ENCODE measurements around the gene CTNND2.
"Not testable (repeated sequence)": the region's sequence is repeated elsewhere in the genome, so short reads cannot be mapped to it uniquely, and the experiment has no call there.

CTNND2 gene

GRCh38 chr5:11076945-11077613 is 827.2 kb downstream of the CTNND2 start:
- no peak for DNase-seq (ENCODE audit: low spot score)

- no peak for DNase-seq (ENCODE audit: low spot score)
Observed at GRCh38 chr5:11075035-11075805, 829.0 kb downstream of the CTNND2 start.

GRCh38 chr5:11072568-11072967 is 831.7 kb downstream of the CTNND2 start:
- no peak for DNase-seq (ENCODE audit: low spot score)

- no peak for DNase-seq (ENCODE audit: low spot score)
Observed at GRCh38 chr5:11072076-11072475, 832.2 kb downstream of the CTNND2 start.

- DNase-seq (ENCODE audit: low spot score): no peak
Observed at GRCh38 chr5:11069041-11069440, 835.2 kb downstream of the CTNND2 start.

GRCh38 chr5:11065723-11066122 is 838.5 kb downstream of the CTNND2 start:
- not testable (repeated sequence) for DNase-seq (ENCODE audit: low spot score)

GRCh38 chr5:11064763-11065450 is 839.3 kb downstream of the CTNND2 start:
- no peak for DNase-seq (ENCODE audit: low spot score)

GRCh38 chr5:11062397-11062796 is 841.8 kb downstream of the CTNND2 start:
- no peak for DNase-seq (ENCODE audit: low spot score)

GRCh38 chr5:11056560-11056959 is 847.7 kb downstream of the CTNND2 start:
- no peak for DNase-seq (ENCODE audit: low spot score)

- no peak for DNase-seq (ENCODE audit: low spot score)
Observed at GRCh38 chr5:11054014-11054413, 850.2 kb downstream of the CTNND2 start.

GRCh38 chr5:11052871-11053270 is 851.4 kb downstream of the CTNND2 start:
- DNase-seq (ENCODE audit: low spot score): no peak

GRCh38 chr5:11050596-11051304 is 853.5 kb downstream of the CTNND2 start:
- no peak for DNase-seq (ENCODE audit: low spot score)

GRCh38 chr5:11048760-11049159 is 855.5 kb downstream of the CTNND2 start:
- DNase-seq (ENCODE audit: low spot score): no peak

GRCh38 chr5:11047625-11048024 is 856.6 kb downstream of the CTNND2 start:
- DNase-seq (ENCODE audit: low spot score): no peak

GRCh38 chr5:11047030-11047429 is 857.2 kb downstream of the CTNND2 start:
- DNase-seq (ENCODE audit: low spot score): no peak

GRCh38 chr5:11046160-11046559 is 858.1 kb downstream of the CTNND2 start:
- no peak for DNase-seq (ENCODE audit: low spot score)

GRCh38 chr5:11045411-11045810 is 858.8 kb downstream of the CTNND2 start:
- DNase-seq (ENCODE audit: low spot score): no peak

- no peak for DNase-seq (ENCODE audit: low spot score)
Observed at GRCh38 chr5:11044581-11044980, 859.7 kb downstream of the CTNND2 start.

- DNase-seq (ENCODE audit: low spot score): no peak
Observed at GRCh38 chr5:11043881-11044280, 860.4 kb downstream of the CTNND2 start.

- DNase-seq (ENCODE audit: low spot score): no peak
Observed at GRCh38 chr5:11040345-11040744, 863.9 kb downstream of the CTNND2 start.

- no peak for DNase-seq (ENCODE audit: low spot score)
Observed at GRCh38 chr5:11038772-11039171, 865.5 kb downstream of the CTNND2 start.

- DNase-seq (ENCODE audit: low spot score): no peak
Observed at GRCh38 chr5:11037941-11038340, 866.3 kb downstream of the CTNND2 start.

Data from left forelimb (tissue), 1 donor.